Gastroesophageal sphincter (tissue), 2 donors: Measurements from ENCODE around the gene TRIO.

ENCODE experiments used
- EP300 ChIP-seq: sonication (generic); formaldehyde crosslinking; IDR thresholded peaks from one replicate; pipeline ENCODE4 v1.6.1; 2017; ENCODE audit warnings: antibody characterized with exemption, mild to moderate bottlenecking
- POLR2A ChIP-seq, 2 donors: fragments of 450-650 bp; IDR thresholded peaks; one replicate each; pipeline ENCODE4 v1.6.1; 2017; ENCODE audit warnings: antibody characterized with exemption in 2 of 2, mild to moderate bottlenecking in 2 of 2, moderate library complexity in 1 of 2
- POLR2AphosphoS5 ChIP-seq: sonication (generic); formaldehyde crosslinking; IDR thresholded peaks from one replicate; pipeline ENCODE4 v1.6.1; 2017; ENCODE audit warnings: antibody characterized with exemption

DNA sequence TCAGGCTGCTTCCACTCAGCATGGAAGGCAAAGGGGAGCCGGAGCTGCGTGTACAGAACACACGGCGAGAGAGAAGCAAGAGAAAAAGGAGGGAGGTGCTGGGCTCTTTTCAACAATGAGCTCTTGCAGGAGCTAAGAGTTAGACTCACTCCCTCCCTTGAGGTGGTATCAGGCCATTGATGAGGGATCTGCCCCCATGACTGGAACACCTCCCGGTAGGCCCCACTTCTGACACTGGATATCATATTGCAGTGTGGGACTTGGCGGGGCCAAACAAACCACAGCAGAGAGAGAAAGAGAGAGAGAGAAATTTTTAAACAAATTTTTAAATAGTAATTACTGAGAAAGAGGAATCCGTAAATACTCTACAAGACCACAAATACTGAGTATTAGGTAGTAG is 182.2 kb downstream of the TRIO start:
- TF ChIP-seq POLR2A (IDR thresholded peaks at IDR 0.05) (no peak), EP300 (no peak), POLR2AphosphoS5 (no peak)
